Inferior parietal cortex (tissue), 1 donor: ENCODE data around the gene C5orf15.

ENCODE experiments used
- DNase-seq: peaks from one replicate; pipeline ENCODE4 v3.0.0-alpha.2; 2016; ENCODE audit errors: extremely low spot score

Gene C5orf15

DNA sequence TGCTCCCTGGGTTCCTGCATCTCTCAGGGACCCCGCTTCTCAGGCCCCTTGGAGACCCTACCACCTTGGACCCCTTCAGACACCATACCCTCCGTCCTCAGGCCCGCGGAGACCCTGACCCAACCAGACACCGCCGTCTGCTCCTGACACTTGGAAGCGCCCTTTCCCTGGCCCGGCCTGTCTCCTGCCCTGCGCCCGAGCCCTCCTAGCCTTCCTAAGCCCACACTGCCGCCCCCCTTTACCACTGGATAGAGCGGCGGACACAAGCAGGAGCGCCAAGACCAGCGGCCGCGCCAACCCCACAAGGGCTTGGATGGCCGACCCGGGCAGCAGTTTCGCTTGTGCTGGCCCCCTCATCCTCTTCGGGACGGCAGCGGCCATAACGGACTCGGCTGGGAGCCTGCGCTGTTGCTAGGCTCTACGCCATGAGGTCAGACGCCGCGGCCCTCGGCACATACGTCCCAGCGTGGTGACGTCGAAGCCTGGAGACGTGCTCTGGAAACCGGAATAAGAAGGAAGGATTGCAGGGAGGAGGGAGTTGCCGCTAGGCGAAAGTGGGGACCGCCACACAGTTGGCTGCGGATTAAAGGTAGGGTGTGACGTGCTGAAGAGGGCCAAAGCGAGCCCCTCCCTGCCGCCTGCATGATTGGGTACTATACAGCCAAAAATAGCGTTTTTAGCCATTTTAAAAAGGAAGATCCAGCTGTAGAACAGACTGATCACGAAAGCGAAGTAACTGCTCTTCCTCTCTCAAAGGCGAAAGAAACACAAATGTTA, at the start of gene C5orf15:
C5orf15 (minus strand) TSS at position 422 of the 777 bp plus-strand sequence; CDS start at position 381, 41 bp downstream.
- peak; percentile 97 for DNase-seq

DNA sequence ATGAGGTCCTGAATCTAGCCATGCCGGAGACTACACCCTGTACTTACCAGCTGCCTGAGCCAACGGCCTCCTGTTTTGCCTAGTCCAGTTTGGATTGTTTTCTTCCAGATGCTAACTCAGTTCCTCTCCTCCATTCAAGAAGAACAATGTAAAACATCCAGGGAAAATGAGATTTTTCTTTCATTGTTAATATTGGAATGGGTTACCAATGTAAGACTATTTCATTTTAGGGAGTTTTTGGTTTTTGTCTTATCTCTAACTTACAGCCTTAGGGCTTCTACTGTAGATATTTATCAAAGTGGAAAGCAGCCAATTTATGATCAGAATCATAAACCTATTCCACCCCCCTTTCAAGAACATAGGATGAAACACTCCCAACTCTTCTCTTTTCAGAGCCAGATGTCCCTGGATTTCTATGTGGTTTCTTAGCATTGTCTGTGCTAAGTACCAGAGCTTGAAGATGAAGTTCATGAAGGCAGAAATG, 39.9 kb upstream of the C5orf15 start:
- DNase-seq, result no peak

DNA sequence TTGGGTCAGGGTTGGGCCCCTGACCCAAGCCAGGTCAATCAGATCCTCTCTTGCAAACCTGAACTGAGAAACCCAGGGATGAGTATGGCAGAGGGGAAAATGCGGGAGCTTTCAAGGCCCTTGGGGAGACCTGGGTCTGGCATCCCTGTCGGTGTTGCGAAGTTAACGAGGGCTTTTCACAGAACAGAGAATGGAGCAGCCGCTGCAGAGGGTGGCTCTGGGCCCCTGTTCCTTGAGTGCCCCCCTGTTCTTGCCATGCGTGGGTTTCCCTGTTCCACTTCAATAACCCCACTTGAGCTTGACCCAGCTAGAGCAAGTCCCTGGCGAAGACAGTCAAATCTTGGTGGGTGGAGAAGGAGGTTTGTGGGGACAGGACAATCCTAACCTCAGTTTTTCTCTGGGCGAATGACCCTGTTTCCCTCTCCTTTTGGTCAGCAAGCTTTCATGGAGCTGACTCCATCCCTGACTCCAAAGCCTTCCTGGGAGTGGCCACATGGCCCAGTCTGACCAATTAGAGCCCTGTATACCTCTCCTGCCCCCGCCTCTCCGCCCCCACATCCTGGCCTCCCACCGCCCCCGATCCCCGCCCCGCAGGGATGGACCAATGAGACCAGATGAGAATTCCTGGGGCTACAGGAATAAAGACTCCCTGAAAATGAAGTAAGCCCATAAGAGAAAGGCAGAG, 39.3 kb upstream of the C5orf15 start:
- DNase-seq, result no peak

DNA sequence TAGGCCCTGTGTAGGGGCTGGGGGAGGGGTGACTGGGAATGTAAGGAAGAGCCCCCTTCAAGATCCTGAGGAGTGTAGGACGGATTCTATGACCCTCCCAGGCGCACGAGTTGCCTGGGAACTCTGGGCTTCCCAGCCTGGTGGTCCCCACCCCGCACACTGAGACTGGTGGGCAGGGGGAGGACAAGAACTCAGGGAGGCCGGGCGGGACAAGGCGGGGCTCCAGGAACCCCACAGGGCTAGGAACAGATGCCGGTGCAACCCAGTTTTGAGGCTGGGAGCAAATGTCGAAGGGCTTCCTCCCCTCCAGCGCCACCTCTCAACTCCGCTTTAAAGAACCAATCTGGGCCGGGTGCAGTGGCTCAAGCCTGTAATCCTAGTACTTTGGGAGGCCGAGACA, 37.7 kb upstream of the C5orf15 start:
- no peak for DNase-seq

DNA sequence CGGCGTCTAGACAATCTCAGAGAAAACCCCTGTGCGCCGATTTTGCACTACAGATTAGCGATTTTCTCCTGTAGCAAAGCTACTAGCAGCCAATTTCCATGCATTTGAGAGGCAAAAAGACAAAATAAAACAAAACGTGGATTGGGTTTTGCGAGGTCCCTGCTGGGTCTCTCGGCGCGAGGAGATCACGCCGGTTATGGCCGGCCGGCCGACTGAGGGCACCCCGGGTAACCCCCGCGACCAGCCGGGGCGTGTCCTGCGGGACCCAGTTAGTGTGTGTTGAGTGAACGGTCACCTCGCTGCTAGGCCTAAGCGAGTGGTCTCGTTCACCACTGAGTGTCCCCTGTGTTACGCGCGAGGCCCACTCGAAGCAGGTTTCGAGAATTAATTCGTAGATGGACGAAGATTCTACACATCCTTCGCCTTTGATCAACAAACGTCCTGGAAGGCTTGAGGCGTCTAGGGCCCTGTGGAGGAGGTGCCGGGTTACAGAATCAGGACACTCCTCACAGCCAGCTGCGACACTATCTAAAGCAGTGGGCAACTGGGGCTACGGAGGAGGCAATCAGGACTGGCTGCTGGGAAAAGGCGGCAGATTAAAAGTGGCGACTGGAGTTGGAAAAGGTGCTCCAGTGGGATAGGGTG, 37.1 kb upstream of the C5orf15 start:
- no peak for DNase-seq

DNA sequence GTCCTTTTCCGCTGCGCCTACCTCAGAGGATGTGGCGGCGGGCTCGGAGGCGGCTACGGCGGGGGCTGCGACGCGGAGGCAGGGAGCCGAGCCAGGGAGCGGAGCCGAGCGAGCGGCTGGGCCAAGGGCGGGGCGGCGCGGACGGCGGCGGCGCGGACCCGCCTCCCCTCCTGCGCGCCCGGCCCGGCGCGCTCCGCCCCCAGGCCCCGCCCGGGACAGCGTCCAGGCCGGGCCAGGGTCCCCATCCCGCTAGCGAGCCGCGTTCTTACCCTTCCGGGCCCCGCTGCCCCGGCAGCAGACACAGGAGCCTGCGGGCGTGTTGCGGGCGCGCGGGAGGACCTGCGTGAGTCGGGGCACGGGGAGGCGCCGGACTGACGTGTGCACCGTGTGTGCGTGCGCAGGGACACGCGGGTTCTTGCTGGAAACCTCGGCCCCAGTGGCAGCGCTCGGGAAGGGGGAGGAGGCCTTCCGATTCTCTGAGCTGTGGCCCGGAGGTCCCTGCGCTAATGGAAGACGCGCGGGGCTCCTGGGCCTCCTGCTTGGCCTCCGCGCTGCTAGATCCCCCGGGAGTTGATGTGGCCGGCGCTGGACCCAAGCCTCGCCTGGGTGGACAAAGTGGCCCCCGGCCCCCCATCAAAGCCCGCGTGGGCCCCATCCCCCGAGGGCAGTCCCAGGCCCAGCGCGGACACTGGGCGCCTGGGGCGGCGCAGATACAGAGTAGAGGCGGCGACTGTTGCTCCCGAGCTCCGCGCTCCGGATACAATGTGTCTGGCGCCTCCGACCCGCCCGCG, 36.4 kb upstream of the C5orf15 start, which contains the start of gene VDAC1:
VDAC1 (minus strand) TSS at position 350 of the 791 bp plus-strand sequence. CDS start 11,963 bp downstream, outside the sequence.
- DNase-seq, result peak; percentile 76

DNA sequence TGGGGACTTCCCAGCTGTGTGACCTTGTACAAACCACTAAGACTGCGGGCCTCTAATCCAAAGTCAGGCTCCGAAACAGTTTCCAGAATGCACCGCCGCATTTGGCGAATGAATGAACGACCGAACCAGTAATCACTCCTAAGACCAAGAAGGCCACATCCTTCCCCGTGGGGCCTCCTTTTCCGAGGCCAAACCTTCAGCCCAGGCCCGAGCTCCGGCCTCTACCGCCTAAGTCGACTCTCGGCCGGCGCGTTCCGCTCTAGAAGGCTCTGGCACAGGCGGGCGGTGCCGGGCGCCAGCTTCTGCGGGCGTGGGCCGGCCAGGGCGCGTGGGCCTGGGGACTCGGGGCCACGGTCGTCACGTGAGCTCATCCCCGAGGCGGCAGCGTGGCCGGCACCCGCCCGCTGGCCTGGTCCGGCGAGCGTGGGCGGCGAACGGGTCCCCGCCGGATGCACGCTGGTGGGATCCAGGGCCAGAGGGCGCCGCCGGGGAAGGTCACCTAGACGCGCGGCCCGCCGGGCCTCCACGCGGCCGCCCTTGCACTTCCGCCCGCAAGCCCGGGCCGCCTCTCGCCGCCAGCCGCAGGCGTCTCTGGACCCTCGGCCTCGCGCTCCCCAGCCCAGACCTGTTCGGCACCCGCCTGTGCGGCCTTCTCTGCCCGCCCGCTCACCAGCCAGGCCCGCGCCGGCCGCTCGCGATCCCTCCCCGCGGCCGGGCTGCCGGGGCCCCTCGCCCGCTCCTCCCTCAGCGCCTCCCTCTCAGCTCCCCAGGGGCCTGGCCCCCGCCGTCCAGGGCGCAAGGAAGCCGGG, 35.6 kb upstream of the C5orf15 start:
- DNase-seq, result peak; percentile 22

DNA sequence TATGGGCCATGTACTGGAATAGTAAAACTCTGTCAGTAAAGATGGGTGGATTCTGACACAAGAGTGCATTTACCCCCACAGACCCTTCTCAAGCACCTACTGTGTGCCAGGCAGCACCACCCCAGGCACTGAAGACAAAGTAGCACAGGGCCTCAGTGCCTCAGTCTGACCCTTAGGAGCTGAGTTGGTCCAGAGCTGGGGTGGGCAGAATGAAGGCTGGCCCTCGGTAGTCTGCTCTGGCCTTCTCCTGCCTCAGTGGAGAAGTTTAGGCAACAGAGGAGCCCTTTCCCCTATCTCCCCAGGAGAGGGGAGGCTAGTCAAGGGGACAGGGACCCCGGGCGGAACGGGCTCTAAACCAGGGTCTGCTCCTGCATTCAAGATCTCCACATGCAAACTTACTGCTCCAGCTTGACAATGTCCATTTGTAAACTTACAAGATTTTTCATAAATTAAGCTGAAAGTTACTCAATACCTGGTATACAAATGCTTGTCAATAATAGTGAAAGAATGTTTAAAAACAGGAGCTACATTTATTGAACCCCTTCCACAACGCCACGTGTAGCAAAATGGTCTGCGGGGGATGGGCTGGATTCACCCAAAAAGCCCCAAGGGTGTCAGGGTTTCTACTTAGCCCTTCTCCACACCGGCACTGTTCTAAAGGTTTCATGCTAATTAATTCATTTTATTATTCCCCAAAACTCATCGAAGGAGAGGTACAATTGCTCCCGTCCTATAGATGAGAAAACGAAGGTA, 34.8 kb upstream of the C5orf15 start:
- DNase-seq, result no peak

DNA sequence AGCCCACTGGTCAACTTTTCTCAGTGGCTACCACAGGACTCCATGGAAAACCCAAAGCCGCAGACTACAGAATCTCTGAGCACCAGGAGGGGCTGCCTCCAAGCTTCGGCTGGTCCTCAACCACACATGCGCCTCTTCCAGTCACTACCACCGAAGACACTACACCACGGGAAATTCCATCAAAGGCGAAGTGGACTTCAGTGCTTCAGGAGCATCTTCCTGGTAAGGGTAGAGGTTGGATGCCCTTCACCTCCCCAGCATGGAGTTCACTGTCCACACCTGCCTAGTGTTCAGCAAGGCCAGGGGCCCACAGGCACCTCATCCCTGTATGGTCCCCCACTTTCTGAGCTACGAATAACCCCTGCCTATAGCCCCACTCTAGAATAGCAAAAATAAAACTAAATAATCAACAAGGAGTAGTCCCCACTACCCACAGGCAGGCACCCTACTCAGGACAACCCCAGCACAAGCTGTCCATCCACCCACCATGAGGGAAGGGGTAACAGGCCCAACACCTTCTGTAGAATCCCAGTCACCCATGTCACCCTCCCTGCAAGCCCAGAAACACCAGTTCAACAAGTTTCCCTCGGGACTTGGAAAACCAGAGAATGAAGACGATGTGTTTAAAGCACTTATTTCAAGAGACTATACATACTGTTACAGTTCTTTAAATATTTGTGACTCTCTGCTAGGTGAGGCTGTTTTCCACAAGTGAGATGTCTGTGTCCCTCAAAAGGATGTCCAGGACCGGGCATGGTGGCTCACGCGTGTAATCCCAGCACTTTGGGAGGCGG, 33.7 kb upstream of the C5orf15 start:
- DNase-seq, result no peak

DNA sequence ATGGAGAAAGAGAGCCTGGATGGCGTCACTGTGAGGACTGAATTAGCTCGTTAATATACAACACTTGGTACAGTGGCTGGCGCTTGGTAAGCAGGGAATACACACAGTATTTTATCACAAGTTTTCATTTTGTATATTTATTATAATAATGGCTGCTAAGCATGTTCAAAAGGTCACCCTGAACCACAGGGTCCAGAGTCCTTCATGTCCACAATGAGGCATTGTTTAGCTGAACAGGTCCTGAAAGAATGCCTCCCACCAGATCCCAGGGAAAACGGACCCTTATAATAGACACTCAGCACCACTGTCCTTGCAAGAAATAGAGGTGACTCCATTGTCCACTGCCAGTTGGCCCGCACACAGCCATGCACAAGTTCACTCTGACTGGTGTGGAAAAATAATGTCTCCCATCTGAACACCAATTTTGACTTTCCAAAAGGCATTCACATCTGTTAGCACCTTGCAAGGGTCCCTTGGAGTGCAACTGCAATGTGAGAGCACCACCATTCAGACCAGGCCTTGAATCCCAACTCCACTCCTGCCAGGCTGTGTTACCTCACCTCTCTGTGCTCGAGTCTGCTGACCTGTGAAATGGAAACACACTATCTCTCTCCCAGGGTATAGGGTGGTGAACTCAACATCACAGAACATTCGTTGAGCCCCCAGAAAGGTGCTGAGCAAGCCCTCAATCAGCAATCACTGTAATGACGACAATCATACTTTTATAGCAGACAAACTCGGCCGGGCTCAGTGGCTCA, 32.5 kb upstream of the C5orf15 start:
- DNase-seq, result no peak

DNA sequence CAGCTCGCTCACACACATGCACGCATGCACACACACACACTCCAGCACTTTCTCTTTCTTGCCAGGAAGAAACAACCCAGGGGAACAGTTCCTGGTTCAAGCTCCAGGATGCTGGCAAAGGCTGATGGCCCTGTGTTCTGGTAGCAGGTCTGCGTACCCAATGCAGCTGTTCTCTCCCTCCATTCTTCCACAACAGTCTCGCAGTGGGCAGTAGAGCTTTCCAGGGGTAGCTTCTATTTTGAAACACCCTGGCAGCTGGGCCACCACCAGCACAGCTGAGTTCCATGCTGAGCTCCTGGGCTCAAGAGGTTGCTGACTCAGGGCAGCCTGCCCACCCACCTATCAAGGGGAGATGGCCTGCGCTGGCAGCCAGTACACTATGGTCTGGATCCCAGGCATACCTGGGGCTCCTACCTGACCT, 31.7 kb upstream of the C5orf15 start:
- no peak for DNase-seq

DNA sequence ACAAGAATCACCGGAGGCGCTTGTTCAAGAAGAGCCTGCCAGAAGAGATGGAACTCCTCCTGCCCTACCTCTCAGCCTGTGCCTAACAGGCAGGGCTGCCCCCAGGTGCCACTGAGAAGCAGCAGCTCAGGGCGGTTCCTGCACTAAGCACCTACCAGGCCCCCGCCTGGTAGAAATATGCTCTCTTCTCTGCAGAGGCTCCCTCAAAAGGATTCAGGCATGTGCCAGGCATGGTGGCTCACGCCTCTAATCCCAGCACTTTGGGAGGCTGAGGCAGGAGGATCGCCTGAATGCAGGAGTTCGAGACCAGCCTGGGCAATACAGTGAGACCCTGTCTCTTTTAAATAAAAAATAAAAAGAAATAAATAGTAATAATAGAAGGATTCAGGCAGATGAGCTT, 30.4 kb upstream of the C5orf15 start:
- DNase-seq, result no peak

DNA sequence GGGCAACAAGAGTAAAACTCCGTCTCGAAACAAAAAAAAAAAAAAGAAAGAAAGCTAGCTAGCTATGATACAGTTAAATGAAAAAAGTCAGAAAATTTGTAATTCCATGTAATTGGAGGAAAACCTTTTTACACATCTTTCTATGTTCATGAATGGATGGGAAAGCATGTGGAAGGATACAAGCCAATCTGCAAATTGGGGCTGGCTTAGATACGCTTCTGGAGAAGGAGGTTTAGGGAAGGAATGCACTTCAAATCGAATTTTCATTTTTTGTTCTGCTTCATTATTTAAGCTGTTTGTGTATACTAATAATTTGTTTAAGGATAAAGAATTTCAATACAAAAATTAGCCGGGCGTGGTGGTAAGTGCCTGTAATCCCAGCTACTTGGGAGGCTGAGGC, 29.6 kb upstream of the C5orf15 start:
- no peak for DNase-seq

DNA sequence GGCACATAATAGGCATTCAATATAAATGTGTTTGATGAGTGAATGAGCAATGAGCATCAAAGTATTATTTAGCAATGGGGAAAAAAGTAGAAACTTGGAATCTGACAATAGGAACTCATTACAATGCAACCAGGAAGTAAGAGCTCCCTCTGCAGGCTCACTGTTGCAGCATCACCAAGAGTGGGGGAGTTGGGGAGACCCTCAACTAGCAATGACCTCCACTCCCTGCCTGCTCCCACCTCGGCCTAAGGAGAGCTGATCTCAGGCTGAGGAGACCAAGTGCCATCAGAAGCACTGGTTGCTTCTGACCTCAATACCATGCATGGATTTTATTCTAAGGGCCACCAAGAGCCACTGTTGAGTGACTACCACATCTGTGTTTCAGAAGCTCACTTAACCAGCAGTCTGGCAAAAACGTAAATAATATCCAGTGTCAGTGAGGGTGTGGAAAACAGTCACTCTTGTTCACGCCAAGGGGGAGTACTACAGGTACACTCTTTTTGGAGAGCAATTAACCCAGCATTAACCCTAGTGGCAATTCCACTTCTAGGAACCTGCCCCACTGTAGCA, 28.3 kb upstream of the C5orf15 start:
- no peak for DNase-seq

DNA sequence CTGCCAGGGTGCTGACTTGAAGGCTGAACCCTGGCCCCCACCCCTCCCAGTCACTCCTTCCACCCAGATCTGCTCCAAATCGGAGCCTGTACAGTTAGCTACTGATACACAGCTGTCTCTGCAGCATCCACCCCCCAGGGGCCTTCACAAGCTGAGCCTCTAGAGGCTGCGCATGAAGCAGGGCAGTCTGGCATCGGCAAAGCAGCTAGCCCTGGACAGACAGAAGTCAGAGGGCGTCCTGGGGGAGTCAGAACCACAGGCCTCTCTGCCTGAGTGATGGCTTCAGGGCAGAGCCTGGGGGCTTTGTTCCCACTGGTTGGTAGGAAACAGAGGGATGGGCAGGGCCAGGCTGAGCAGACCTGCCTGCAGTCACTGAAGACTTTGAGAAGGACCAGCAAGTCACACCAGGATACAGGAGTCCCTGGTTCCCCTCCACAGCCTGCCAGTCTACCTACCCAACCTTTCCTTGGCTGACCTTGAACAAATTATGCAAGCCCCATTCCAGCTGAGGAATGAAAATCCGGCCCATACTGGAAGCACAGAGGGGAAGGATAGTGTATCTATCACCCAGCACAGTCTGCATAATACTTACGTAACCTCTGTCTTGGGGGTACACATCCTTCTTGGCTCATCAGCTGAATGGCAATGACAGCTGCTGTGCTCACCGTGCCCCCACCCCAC, 27.6 kb upstream of the C5orf15 start:
- no peak for DNase-seq

DNA sequence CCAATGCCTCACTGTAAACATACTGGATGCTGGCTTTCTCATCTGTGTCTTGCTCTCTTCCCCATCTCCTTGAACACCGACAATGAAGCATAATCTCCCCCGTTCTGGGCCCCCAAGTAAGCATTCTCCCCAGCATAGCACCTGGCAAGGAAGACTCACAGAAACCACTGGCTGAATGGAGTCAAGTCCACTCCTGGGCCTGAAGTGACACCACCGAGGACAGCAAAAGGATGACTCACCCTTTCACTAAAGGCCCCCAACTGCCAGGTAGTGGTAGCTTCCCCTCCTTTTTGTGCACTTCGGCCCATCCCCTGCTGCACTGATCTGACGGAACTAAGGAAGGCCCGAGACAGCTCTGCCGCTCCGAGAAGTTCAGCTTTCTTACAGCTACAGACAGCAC, 26.9 kb upstream of the C5orf15 start:
- DNase-seq, result no peak

DNA sequence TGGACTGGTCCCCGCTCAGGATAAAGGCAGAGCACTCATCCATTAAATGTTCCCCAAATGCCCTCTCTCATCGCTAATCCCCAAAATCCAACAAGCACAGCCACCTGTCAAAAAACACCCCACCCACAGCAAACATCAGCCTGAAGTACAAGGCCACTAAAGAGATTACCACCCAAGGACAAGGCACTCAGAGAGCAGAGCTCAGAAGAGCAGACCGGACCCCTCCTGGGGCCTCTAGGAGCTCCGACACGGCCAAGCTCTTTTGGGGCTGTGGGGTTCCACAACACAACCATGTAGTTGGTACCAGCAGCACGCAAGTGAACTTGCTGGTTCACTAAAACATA, 26.5 kb upstream of the C5orf15 start:
- no peak for DNase-seq
